NCI-H2029 (cell line): Measurements from ENCODE around the gene CHD5.

Experiments
- DNase-seq: peaks from one replicate; lab custom pipeline; 2025; lab: John Stamatoyannopoulos, UW

CHD5 gene

GRCh38 chr1:6200188-6200809, 20.2 kb upstream of the CHD5 start:
- peak; percentile 33 for DNase-seq

- DNase-seq, result peak; percentile 98
These were observed 19.4 kb upstream of the CHD5 start, which contains the start of gene RPL22 for GRCh38 chr1:6199298-6200187. Gene RPL22 (minus strand): TSS chr1:6199595. CDS start chr1:6199573, 22 bp downstream.

DNA sequence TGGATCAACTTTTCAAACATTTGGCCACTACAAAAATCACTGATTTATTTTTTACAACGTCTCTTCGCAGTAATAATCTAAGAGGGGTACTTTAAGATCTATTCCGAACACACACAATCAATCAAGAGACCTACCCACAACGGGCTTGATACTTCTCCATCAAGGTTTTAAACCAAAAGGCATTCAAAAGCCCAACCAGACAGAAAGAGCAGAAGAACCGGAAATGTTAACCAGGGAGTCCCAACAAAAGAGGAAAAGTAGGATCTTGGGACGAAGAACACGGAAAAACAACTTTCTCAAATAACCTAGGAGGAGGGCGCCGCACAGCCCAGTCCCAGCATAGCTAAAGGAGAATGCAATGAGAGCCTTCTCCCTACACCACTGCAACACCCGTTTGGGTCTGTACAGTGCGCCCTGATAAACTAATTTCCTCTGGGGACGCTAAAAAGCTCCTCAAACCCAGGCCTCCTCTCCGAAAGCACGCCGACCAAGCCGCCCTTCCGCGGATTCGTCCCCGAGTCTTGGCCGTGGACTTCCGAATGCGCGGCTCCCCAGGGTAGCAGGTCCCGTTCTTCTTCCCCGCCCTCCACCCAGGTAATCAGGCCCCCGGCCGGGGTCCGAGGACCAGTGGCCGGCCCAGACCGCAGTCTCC, 18.7 kb upstream of the CHD5 start:
- DNase-seq, result no peak

- DNase-seq, result no peak
These were observed 17.8 kb upstream of the CHD5 start for GRCh38 chr1:6197746-6198427.

GRCh38 chr1:6191968-6192367, 11.8 kb upstream of the CHD5 start:
- no peak for DNase-seq

GRCh38 chr1:6188466-6188865, 8.3 kb upstream of the CHD5 start:
- DNase-seq, result no peak

- DNase-seq, result no peak
These were observed 5.7 kb upstream of the CHD5 start for GRCh38 chr1:6185635-6186382.

GRCh38 chr1:6185151-6185550, 5.0 kb upstream of the CHD5 start:
- no peak for DNase-seq

DNA sequence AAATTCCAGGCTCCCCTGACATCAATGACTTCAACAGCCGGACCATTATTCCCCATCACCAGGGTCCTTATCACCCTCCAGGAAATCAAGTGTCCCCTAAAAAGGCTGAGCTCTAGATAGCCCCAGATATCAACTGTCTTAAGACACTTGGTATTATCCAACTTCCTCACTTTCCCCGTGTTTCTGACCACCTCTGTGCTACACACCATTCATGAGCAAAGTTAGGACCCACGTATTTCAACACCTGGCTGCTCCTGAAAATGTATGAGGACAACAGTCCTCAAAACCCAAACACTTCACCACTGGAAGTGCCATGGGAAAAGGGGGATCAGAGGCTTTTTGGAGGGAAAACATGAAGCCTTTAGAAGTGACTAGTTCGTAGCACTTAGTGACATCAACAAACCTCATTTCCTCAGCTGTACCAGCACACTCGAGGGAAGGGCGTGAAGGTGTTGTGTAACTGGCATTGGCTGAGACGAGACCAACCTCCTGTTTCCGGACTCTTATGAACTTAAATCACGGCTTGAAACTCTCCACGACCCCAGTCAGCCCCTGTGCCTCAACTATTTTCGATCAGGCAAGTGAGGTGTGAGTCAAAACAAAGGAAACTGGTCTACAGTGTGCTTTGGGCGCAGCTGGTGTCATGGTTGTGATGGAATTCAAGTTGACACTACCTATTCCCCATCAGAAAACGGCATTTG, 4.1 kb upstream of the CHD5 start:
- no peak for DNase-seq

GRCh38 chr1:6183520-6183989, 3.4 kb upstream of the CHD5 start:
- no peak for DNase-seq

GRCh38 chr1:6181347-6181770, 1.2 kb upstream of the CHD5 start:
- no peak for DNase-seq

GRCh38 chr1:6180707-6181311, 688 bp upstream of the CHD5 start:
- no peak for DNase-seq

DNA sequence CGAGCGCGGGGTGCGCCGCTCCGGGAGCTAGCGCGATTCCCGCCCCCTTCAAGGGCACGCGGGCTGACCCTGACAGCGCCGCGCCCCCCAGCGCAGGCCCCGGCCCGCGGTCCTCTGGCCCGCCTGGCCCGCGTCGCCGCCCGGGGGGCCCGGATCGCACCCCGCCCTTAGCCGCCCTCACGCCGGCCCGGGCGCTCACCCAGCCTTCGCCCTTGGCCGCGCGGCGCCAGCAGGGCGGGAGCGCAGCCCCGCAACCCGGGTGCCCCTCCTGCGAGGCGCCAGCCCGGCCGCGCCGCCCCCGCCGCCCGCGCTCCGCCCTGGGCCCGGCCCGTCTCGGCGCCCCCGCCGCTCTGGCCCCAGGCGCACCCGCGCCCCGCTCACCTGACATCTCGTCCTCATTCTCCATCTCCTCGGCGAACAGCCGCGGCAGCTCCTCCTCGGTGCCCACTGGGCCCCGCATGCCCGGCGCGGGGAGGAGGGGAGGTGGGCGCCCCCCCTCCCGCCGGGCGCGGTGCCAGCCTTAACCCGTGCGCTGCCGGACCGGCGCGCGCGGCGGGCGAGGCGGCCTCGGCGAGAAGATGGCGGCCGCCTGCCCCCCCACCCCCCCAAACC, 451 bp downstream of the CHD5 start:
- no peak for DNase-seq

GRCh38 chr1:6178751-6179563, 1.2 kb downstream of the CHD5 start:
- no peak for DNase-seq

DNA sequence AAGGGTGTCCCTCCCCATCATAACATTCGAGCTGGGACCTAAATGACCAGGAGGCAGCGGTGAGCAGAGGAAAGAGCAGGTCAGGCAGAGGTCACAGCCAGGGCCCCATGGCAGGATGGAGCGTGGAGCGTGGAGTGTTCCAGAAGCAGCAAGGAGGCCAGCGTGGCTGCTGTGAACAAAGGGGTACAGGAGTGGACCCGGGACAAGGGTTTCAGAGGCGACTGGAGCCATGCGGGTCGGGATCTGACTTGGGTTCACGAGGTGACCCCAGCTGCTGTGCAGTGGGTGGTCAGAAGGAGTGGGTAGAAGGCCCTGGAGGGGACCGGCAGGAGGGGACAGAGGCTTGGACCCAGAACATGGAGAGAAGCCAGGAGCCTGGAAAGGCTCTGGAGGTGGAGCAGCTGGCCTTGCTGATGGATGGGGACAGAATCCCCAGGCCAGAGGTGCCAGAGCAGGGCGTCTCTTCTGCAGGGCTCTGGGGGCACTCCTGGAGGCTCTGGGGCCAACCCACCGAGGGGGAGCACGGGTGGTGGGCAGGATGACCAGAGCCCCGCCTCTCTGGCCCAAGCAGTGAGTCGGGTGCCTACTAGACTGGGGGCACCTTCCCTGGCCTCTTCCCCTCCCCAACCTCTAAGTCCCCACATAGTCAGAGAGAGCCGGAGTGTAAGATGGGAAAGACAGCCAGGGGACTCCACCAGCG, 2.3 kb downstream of the CHD5 start:
- no peak for DNase-seq

GRCh38 chr1:6176779-6177178, 3.3 kb downstream of the CHD5 start:
- no peak for DNase-seq

GRCh38 chr1:6175411-6175828, 4.7 kb downstream of the CHD5 start:
- DNase-seq, result no peak
